ENCODE data around the gene NECTIN1. TPM values are rescaled to one million over a fixed set of nuclear protein-coding genes. Genes with fewer than 3 reads are reported as not detected.

Gene NECTIN1
- total RNA-seq, 2 experiments from 2014 or later, result 2.5 to 3.4 TPM

GRCh38 chr11:119663279-119663678 lies 65.7 kb downstream of the NECTIN1 start:
- H3K36me3 Mint-ChIP-seq (ENCODE audit: low read depth), result no peaks in the 10 kb centered on the region

GRCh38 chr11:119661226-119661625 lies 67.8 kb downstream of the NECTIN1 start:
- ATAC-seq (ENCODE audit: poor library complexity) (no peak), DNase-seq (no peak)
- no peak overlapping the region for H3K27ac Mint-ChIP-seq
- ChIA-PET POLR2A (no interaction called here), CTCF (no interaction called here)
- no peak overlapping the region for H3K4me3 Mint-ChIP-seq
- no peaks in the 10 kb centered on the region for H3K36me3 Mint-ChIP-seq (ENCODE audit: low read depth)
- no peaks in the 10 kb centered on the region for H3K4me1 Mint-ChIP-seq (ENCODE audit: low read depth)
- H3K9me3 ChIP-seq (ENCODE audit: control insufficient read depth in 1 of 2, insufficient read depth in 1 of 2, low read length in 2 of 2), result no peaks in the 10 kb centered on the region
- no peak overlapping the region for H3K4me3 ChIP-seq (ENCODE audit: low read length)
- no peaks in the 10 kb centered on the region for H3K36me3 ChIP-seq (ENCODE audit: insufficient read depth, low read length)
- H3K27ac ChIP-seq (ENCODE audit: low read depth in 1 of 2, low read length in 2 of 2), result no peak overlapping the region
- no peaks in the 10 kb centered on the region for H3K9me3 Mint-ChIP-seq
- no peaks in the 10 kb centered on the region for H3K27me3 ChIP-seq (ENCODE audit: control insufficient read depth in 1 of 2, insufficient read depth in 2 of 2, low read length in 2 of 2)
- H3K4me1 ChIP-seq (ENCODE audit: insufficient read depth, low read length), result no peaks in the 10 kb centered on the region
- intact Hi-C loops (cut with DNase I, micrococcal nuclease), result no loop called here
- no peaks in the 10 kb centered on the region for H3K27me3 Mint-ChIP-seq
- no peak for TF ChIP-seq CTCF (IDR thresholded peaks at IDR 0.05)

More at GRCh38 chr11:119663279-119663678, 65.7 kb downstream of the NECTIN1 start:
- Histone ChIP-seq H3K36me3 (ENCODE audit: insufficient read depth, low read length) (no peaks in the 10 kb centered on the region), H3K4me3 (ENCODE audit: low read length) (no peak overlapping the region), H3K4me1 (ENCODE audit: insufficient read depth, low read length) (no peaks in the 10 kb centered on the region), H3K27ac (ENCODE audit: low read depth in 1 of 2, low read length in 2 of 2) (no peak overlapping the region), H3K9me3 (ENCODE audit: control insufficient read depth in 1 of 2, insufficient read depth in 1 of 2, low read length in 2 of 2) (no peaks in the 10 kb centered on the region), H3K27me3 (ENCODE audit: control insufficient read depth in 1 of 2, insufficient read depth in 2 of 2, low read length in 2 of 2) (no peaks in the 10 kb centered on the region)
- Mint-ChIP-seq H3K27ac (no peak overlapping the region), H3K4me1 (ENCODE audit: low read depth) (no peaks in the 10 kb centered on the region), H3K4me3 (no peak overlapping the region), H3K27me3 (no peaks in the 10 kb centered on the region), H3K9me3 (no peaks in the 10 kb centered on the region)
- ChIA-PET CTCF (no interaction called here), POLR2A (no interaction called here)
- ATAC-seq (ENCODE audit: poor library complexity) (no peak), DNase-seq (no peak)
- TF ChIP-seq CTCF (IDR thresholded peaks at IDR 0.05), result no peak
- intact Hi-C loops (cut with DNase I, micrococcal nuclease), result no loop called here

- Mint-ChIP-seq H3K36me3 (ENCODE audit: low read depth) (no peaks in the 10 kb centered on the region), H3K4me1 (ENCODE audit: low read depth) (no peaks in the 10 kb centered on the region), H3K27ac (no peak overlapping the region), H3K27me3 (no peaks in the 10 kb centered on the region), H3K4me3 (no peak overlapping the region), H3K9me3 (no peaks in the 10 kb centered on the region)
- Histone ChIP-seq H3K27me3 (ENCODE audit: control insufficient read depth in 1 of 2, insufficient read depth in 2 of 2, low read length in 2 of 2) (no peaks in the 10 kb centered on the region), H3K27ac (ENCODE audit: low read depth in 1 of 2, low read length in 2 of 2) (no peak overlapping the region), H3K4me3 (ENCODE audit: low read length) (no peak overlapping the region), H3K4me1 (ENCODE audit: insufficient read depth, low read length) (no peaks in the 10 kb centered on the region), H3K9me3 (ENCODE audit: control insufficient read depth in 1 of 2, insufficient read depth in 1 of 2, low read length in 2 of 2) (no peaks in the 10 kb centered on the region), H3K36me3 (ENCODE audit: insufficient read depth, low read length) (no peaks in the 10 kb centered on the region)
- ChIA-PET POLR2A (no interaction called here), CTCF (no interaction called here)
- no peak for TF ChIP-seq CTCF (IDR thresholded peaks at IDR 0.05)
- no peak for ATAC-seq (ENCODE audit: poor library complexity)
- intact Hi-C loops (cut with DNase I, micrococcal nuclease), result no loop called here
- DNase-seq, result no peak
These were observed 68.9 kb downstream of the NECTIN1 start for GRCh38 chr11:119659971-119660723.

Measured in CD4-positive, alpha-beta T cell (primary cell).